GM12878 (cell line): ENCODE results near the gene ITGB8. TPM values are rescaled to one million over a fixed set of nuclear protein-coding genes. Genes with fewer than 3 reads are reported as not detected.

ENCODE experiments used
- CEBPB ChIP-seq, 2 experiments: fragments of 150-350 bp in 1 of 2; IDR thresholded peaks; 2 replicates each; pipeline ENCODE4 v1.6.1; 2012 to 2014; ENCODE audit warnings: low read depth in 2 of 2, low read length in 2 of 2, borderline replicate concordance in 1 of 2, inconsistent platforms in 1 of 2
- EED ChIP-seq: sonication (generic); IDR thresholded peaks from 2 replicates; pipeline ENCODE4 v1.6.1; 2016; ENCODE audit warnings: antibody characterized with exemption, low read depth
- HCFC1 ChIP-seq: fragments of 150-350 bp; IDR thresholded peaks from 2 replicates; pipeline ENCODE4 v1.6.1; 2014; ENCODE audit warnings: low read length
- HDAC6 ChIP-seq: fragments of 200-600 bp; sonication (generic); IDR thresholded peaks from one replicate; pipeline ENCODE4 v1.8.0; 2017; ENCODE audit warnings: antibody characterized with exemption; ENCODE audit not compliant: unreplicated experiment
- IKZF1 ChIP-seq: fragments of 450-650 bp; conservative IDR thresholded peaks from 2 replicates; pipeline ENCODE4 v1.6.1; 2017; ENCODE audit warnings: antibody characterized with exemption, mild to moderate bottlenecking
- MAX ChIP-seq: IDR thresholded peaks from 2 replicates; pipeline ENCODE4 v1.6.1; 2012; ENCODE audit warnings: low read depth, low read length, improper control_type of control experiment
- NKRF ChIP-seq: fragments of 450-650 bp; conservative IDR thresholded peaks from 2 replicates; pipeline ENCODE4 v1.6.1; 2017; ENCODE audit warnings: mild to moderate bottlenecking, moderate library complexity
- NR2F1 ChIP-seq: fragments of 450-650 bp; conservative IDR thresholded peaks from 2 replicates; pipeline ENCODE4 v1.6.1; 2017; ENCODE audit warnings: mild to moderate bottlenecking
- RCOR1 ChIP-seq: conservative IDR thresholded peaks from 2 replicates; pipeline ENCODE4 v1.6.1; 2012; ENCODE audit warnings: low read depth, low read length, improper control_type of control experiment
- RELB ChIP-seq: fragments of 450-650 bp; IDR thresholded peaks from 2 replicates; pipeline ENCODE4 v1.6.1; 2017; ENCODE audit warnings: low read depth, mild to moderate bottlenecking, moderate library complexity
- SMAD5 ChIP-seq: IDR thresholded peaks from 2 replicates; pipeline ENCODE4 v1.6.1; 2016; ENCODE audit warnings: antibody characterized with exemption, low read depth
- SPI1 ChIP-seq: IDR thresholded peaks from 2 replicates; pipeline ENCODE4 v1.6.1; 2011; ENCODE audit warnings: low read depth, mild to moderate bottlenecking, low read length, moderate library complexity, borderline replicate concordance; ENCODE audit not compliant: insufficient read depth
- STAT3 ChIP-seq: IDR thresholded peaks from 2 replicates; pipeline ENCODE4 v1.6.1; 2011; ENCODE audit warnings: low read depth, low read length, improper control_type of control experiment
- SUPT20H ChIP-seq: IDR thresholded peaks from 2 replicates; pipeline ENCODE4 v1.6.1; 2011; ENCODE audit warnings: low read depth, mild to moderate bottlenecking, low read length, moderate library complexity, borderline replicate concordance; ENCODE audit not compliant: control insufficient read depth
- TCF12 ChIP-seq: IDR thresholded peaks from 2 replicates; pipeline ENCODE4 v1.6.1; 2011; ENCODE audit warnings: low read depth, mild to moderate bottlenecking, low read length
- ZNF24 ChIP-seq: fragments of 450-650 bp; IDR thresholded peaks from 2 replicates; pipeline ENCODE4 v1.6.1; 2017; ENCODE audit warnings: antibody characterized with exemption, mild to moderate bottlenecking
- ZNF592 ChIP-seq: fragments of 450-650 bp; IDR thresholded peaks from 2 replicates; pipeline ENCODE4 v1.6.1; 2017; ENCODE audit warnings: mild to moderate bottlenecking, moderate library complexity
- polyA plus RNA-seq, 11 experiments: library from polyadenylated mRNA; depleted of rRNA in 4 of 11; unstranded in 6 of 11; stranded (reverse) in 5 of 11; fragments of >200 nt; fragmentation: Nextera tagmentation in 4 of 11; fragmentation: Illumina TruSeq in 1 of 11; extraction: Ambion mirVana in 4 of 11; extraction: Trizol in 1 of 11; gene quantifications; 1 replicate in 1 of 11; 2 replicates in 10 of 11; pipeline versions ENCODE4 v1.2.1 to v1.2.3, GENCODE V29; 2011 to 2016; ENCODE audit warnings: inconsistent platforms in 2 of 11, missing spikeins in 2 of 11, low read depth in 1 of 11
- total RNA-seq, 4 experiments: library from RNA; depleted of rRNA in 3 of 4; stranded (reverse); fragments of >200 nt in 3 of 4; fragmentation: Illumina TruSeq in 1 of 4; extraction: Trizol in 1 of 4; gene quantifications; 2 replicates each; pipeline versions ENCODE4 v1.2.1 to v1.2.3, GENCODE V29; 2013 to 2021

ITGB8 gene
- total and polyA plus RNA-seq, 10 of the 15 experiments (the other 5 are each of a cell fraction or from before 2014, with no cell fraction given), result 0.37 to 26.2 (median 1.5) TPM

GRCh38 chr7:20329389-20330238, 1.1 kb upstream of the ITGB8 start (continued):
- TF ChIP-seq CEBPB (IDR thresholded peaks at IDR 0.05; ENCODE audit: borderline replicate concordance in 1 of 2, low read depth in 2 of 2, low read length in 2 of 2) (no peak), RCOR1 (0 out of 2 replicates have a peak, but pooled peaks have one; percentile 68), NR2F1 (peak; percentile 93), ZNF24 (peak; percentile 85), STAT3 (0 out of 2 replicates have a peak, but pooled peaks have one; percentile 15), TCF12 (peak; percentile 78; the same call in 1 of the 2 replicates), HDAC6 (no peak), EED (peak; percentile 75), NKRF (0 out of 2 replicates have a peak, but pooled peaks have one; percentile 10), SUPT20H (no peak), RELB (peak; percentile 99), ZNF592 (no peak), HCFC1 (no peak), IKZF1 (peak; percentile 90), SMAD5 (no peak), MAX (peak; percentile 17; the same call in 1 of the 2 replicates), SPI1 (0 out of 2 replicates have a peak, but pooled peaks have one; percentile 8)
